ENCODE data around the gene POLN.

DNA sequence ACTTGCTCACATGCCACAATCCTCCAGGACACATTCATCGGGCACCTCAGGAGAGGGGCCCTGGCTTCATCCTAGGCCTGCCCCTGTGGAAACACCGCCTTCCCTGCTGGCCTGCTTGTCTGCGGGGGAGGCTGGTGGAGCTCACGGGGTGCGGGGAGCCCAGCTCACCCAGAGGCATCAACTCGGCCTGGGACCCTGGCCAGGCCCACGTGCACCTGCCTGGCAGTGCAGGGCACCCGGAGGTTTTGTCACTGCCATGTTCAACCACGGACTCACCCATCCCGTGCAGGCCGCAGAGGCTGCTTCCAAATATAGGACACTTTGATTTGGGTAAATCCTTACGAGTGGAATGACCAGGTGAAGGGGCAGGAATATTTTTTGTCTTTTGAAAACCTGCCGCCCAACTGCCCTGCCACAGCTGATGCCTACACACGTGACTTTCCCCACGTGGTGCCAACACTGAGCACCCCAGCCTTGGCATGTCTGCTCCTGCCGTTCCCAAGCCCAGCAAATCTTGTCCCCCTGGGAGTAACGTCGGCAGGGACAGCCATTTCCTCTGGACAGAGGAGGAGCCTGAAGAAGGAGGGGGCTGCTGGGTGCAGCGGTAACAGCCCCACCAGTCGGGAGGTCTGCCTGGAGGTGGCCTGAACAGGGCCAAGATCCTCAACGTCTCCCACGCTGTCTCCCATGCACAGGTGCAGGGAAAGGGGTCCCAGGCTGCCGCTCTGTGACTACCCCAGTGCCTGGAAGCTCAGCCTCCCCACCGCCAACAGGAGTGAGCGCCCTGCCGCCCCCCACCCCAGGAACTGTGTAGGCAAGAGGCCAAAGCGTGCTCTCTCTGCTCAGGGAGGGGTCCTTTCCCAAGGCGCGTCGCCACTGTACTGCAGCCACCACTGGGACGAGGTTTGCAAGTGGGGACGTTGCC, 11.5 kb upstream of the POLN start:
- TF ChIP-seq POLR2A (IDR thresholded peaks at IDR 0.05) (no peak), POLR2AphosphoS5 (IDR thresholded peaks at IDR 0.05) (no peak), EP300 (IDR thresholded peaks at IDR 0.05) (no peak)
- TF ChIP-seq, protein P1, sequence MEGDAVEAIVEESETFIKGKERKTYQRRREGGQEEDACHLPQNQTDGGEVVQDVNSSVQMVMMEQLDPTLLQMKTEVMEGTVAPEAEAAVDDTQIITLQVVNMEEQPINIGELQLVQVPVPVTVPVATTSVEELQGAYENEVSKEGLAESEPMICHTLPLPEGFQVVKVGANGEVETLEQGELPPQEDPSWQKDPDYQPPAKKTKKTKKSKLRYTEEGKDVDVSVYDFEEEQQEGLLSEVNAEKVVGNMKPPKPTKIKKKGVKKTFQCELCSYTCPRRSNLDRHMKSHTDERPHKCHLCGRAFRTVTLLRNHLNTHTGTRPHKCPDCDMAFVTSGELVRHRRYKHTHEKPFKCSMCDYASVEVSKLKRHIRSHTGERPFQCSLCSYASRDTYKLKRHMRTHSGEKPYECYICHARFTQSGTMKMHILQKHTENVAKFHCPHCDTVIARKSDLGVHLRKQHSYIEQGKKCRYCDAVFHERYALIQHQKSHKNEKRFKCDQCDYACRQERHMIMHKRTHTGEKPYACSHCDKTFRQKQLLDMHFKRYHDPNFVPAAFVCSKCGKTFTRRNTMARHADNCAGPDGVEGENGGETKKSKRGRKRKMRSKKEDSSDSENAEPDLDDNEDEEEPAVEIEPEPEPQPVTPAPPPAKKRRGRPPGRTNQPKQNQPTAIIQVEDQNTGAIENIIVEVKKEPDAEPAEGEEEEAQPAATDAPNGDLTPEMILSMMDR (IDR thresholded peaks at IDR 0.05) = no peak
